Measurements from ENCODE around the gene VAC14. TPM values are rescaled to one million over a fixed set of nuclear protein-coding genes. Genes with fewer than 3 reads are reported as not detected.

VAC14 gene
- total RNA-seq, 4 donors from 2014 or later: 31.1 to 47.0 (median 37.0) TPM

DNA sequence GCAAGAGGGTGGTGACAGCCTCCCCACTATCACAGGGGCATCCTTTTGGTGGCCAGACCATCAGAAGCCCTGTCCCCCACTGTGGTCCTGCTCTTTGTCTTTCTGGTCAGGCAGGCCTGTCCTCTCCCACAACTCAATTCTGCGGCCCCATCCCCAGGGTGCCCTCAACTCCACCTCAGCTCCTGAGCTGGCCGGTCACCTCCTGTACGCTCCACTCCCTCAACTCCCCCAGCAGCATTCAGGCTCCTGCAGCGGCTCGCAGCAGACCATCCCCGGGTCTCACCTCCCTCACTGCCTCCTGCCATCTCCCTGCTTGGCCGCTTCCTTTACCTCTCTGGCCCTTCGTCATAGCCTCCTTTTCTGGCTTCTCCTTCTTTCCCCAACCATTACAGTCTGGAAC, 71.7 kb downstream of the VAC14 start:
- Histone ChIP-seq H3K36me3 (peaks cover 0 to 26% (median 12%) of the 10 kb centered on the region in 4 donors), H3K27me3 (no peaks in the 10 kb centered on the region), H3K27ac (replicated peaks in 1 of 4) (no peak overlapping the region), H3K4me3 (no peak overlapping the region), H3K9me3 (no peaks in the 10 kb centered on the region), H3K4me1 (peaks cover 35 to 40% (median 39%) of the 10 kb centered on the region in 4 donors)
- WGBS: 97% methylated on average over 8 of the region's 8 CpGs
- TF ChIP-seq EP300 (IDR thresholded peaks at IDR 0.05) (no peak), POLR2AphosphoS5 (IDR thresholded peaks at IDR 0.05) (no peak), POLR2A (IDR thresholded peaks at IDR 0.05; ENCODE audit: low read depth) (no peak)
- TF ChIP-seq, protein P1, sequence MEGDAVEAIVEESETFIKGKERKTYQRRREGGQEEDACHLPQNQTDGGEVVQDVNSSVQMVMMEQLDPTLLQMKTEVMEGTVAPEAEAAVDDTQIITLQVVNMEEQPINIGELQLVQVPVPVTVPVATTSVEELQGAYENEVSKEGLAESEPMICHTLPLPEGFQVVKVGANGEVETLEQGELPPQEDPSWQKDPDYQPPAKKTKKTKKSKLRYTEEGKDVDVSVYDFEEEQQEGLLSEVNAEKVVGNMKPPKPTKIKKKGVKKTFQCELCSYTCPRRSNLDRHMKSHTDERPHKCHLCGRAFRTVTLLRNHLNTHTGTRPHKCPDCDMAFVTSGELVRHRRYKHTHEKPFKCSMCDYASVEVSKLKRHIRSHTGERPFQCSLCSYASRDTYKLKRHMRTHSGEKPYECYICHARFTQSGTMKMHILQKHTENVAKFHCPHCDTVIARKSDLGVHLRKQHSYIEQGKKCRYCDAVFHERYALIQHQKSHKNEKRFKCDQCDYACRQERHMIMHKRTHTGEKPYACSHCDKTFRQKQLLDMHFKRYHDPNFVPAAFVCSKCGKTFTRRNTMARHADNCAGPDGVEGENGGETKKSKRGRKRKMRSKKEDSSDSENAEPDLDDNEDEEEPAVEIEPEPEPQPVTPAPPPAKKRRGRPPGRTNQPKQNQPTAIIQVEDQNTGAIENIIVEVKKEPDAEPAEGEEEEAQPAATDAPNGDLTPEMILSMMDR (IDR thresholded peaks at IDR 0.05): no peak
- DNase-seq (ENCODE audit: extremely low spot score): no peak
- intact Hi-C loops (cut with DNase I): no loop called here

DNA sequence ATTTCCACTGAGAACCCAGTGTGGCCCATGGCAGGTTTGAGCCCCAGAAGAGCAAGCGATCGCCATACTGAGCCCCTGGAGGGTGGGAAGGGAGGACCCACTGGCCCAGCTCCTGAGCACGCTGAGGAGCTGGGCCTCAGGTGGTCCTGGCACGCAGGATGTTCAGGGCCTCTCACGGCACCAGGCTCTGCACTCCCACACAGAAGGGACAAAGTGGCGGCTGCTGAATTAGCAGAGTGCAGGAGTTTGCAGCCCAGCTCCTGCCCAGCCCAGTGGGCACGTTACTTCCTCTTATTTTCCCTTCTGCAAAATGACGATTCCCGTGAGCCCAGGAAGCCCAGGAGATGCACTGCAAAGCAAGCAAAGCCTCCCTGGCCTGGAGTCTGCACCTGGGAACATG, 72.8 kb downstream of the VAC14 start:
- DNase-seq (ENCODE audit: extremely low spot score): no peak
- peaks cover 0 to 26% (median 12%) of the 10 kb centered on the region in 4 donors for H3K36me3 ChIP-seq
- peak overlapping the region in 1 of 4 donors; percentile 89 for H3K27ac ChIP-seq (replicated peaks in 1 of 4)
- TF ChIP-seq POLR2AphosphoS5 (IDR thresholded peaks at IDR 0.05) (no peak), EP300 (IDR thresholded peaks at IDR 0.05) (no peak), POLR2A (IDR thresholded peaks at IDR 0.05; ENCODE audit: low read depth) (no peak)
- TF ChIP-seq, protein P1 (IDR thresholded peaks at IDR 0.05): no peak
- H3K9me3 ChIP-seq: no peaks in the 10 kb centered on the region
- no peaks in the 10 kb centered on the region for H3K27me3 ChIP-seq
- WGBS: 100% methylated on average over 2 of the region's 9 CpGs
- no peak overlapping the region for H3K4me3 ChIP-seq
- H3K4me1 ChIP-seq: peaks cover 35 to 48% (median 41%) of the 10 kb centered on the region in 4 donors
- intact Hi-C loops (cut with DNase I): no loop called here

DNA sequence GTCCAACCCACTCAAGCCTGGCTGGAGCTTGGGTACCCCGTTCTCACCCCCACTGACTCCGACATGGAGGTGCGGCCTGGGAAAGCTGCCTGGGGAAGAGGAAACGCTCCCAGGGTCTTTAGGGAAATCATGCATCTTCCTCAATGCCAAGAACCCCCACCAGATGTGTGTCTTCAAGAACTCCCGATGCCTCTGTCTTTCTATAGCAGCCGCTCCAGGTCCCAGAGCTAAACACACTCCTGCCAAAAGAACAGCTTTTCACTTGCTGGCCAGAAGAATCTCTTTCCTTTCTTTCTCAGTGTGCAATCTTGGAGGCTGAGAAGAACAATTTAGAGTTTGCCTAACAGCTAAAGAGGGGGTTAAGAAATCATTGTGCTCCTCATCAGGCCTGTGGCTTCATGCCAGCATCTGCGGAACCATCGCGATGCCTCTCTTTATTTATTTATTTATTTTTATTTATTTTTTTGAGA, 74.0 kb downstream of the VAC14 start:
- Histone ChIP-seq H3K4me1 (peaks cover 35 to 48% (median 41%) of the 10 kb centered on the region in 4 donors), H3K36me3 (peaks cover 0 to 34% (median 14%) of the 10 kb centered on the region in 4 donors), H3K9me3 (no peaks in the 10 kb centered on the region), H3K4me3 (no peak overlapping the region), H3K27me3 (no peaks in the 10 kb centered on the region), H3K27ac (replicated peaks in 1 of 4) (peak overlapping the region; percentile 87 to 89 (median 89))
- intact Hi-C loops (cut with DNase I): no loop called here
- DNase-seq (ENCODE audit: extremely low spot score): no peak
- 50% methylated on average over 9 of the region's 9 CpGs for WGBS
- TF ChIP-seq POLR2A (IDR thresholded peaks at IDR 0.05; ENCODE audit: low read depth): no peak
- TF ChIP-seq, protein P1 (IDR thresholded peaks at IDR 0.05): no peak
- no peak for TF ChIP-seq POLR2AphosphoS5 (IDR thresholded peaks at IDR 0.05)
- TF ChIP-seq EP300 (IDR thresholded peaks at IDR 0.05): no peak

DNA sequence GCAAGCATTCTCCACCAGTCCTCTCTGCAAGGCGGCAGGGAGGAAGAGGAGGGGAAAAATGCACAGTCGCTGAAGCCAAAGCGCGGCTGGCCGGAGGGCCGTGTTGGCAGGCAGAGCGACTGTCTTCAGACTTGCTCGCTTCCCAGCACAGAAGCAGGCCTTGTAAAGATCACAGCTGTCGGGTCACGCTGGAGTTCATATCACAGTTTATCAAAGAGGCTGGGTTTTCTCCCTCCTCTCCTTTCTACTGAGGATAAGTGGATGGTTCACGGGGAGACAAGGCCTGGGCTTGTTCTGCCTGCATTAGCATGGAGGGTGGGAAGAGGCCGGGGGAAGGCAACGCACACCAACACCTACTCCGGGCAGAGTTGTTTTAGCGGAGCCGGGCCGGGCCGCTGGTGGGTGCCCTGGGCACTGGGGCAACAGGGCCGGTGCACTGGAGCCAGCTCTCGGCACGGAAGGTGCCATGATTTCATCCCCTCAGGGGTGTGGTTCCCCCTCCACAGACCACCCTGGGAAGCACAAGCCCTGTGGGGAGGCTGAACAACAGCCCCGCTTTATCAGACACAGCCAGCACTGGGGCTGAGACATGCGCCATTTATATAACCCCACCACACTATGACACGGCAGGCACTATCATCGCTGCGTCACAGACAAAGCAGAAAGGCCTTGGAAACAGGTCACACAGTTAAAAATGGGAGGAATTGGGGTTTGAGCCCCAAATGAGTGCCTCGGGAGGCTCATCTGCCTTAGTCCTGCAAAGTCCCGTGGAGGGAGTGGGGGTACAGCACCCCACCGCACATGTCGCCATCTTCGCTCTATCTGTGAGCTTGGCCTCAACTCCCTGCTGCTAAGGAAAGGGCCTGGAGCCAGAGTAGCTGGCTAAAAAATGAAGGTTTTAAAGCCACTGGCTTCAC, 74.8 kb downstream of the VAC14 start:
- TF ChIP-seq EP300 (IDR thresholded peaks at IDR 0.05) (no peak), POLR2AphosphoS5 (IDR thresholded peaks at IDR 0.05) (peak in 1 of 2 donors; percentile 56)
- Histone ChIP-seq H3K9me3 (no peaks in the 10 kb centered on the region), H3K27ac (replicated peaks in 1 of 4) (peak overlapping the region; percentile 87 to 89 (median 89)), H3K4me3 (peak overlapping the region in 1 of 4 donors; percentile 22), H3K36me3 (peaks cover 0 to 37% (median 15%) of the 10 kb centered on the region in 4 donors), H3K4me1 (peaks cover 33 to 48% (median 41%) of the 10 kb centered on the region in 4 donors), H3K27me3 (no peaks in the 10 kb centered on the region)
- DNase-seq (ENCODE audit: extremely low spot score): no peak
- WGBS: 50% methylated on average over 28 of the region's 31 CpGs
- intact Hi-C loops (cut with DNase I): no loop called here

All from esophagus muscularis mucosa (tissue), 4 donors.